Naive thymus-derived CD4-positive, alpha-beta T cell (primary cell): Measurements from ENCODE around the gene SLC35G3. TPM values are rescaled to one million over a fixed set of nuclear protein-coding genes. Genes with fewer than 3 reads are reported as not detected.
"Not testable (repeated sequence)": the region's sequence is repeated elsewhere in the genome, so short reads cannot be mapped to it uniquely, and the experiment has no call there.

Experiments
- ATAC-seq: fragments of 150-1000 bp; cut with Tn5 transposase; 2 replicates; pipeline ENCODE4 v1.10.0; 2021; ENCODE audit warnings: mild to moderate bottlenecking, moderate library complexity
- CTCF ChIA-PET: fragments of 350-600 bp; sonication (Branson Sonifier 250); formaldehyde crosslinking; loops from one replicate; lab custom pipeline; 2021; ENCODE audit warnings: antibody characterized with exemption; lab: Charles Lee
- POLR2A ChIA-PET: fragments of 350-600 bp; sonication (Branson Sonifier 250); formaldehyde crosslinking; loops from one replicate; lab custom pipeline; 2021; ENCODE audit warnings: antibody characterized with exemption, inconsistent platforms; lab: Charles Lee
- DNase-seq, 9 donors: peaks; one replicate each; pipeline versions ENCODE4 v3.0.0 to v3.0.0-alpha.2; 2020 to 2022; ENCODE audit warnings: mixed read lengths in 1 of 9
- H3K27ac ChIP-seq: one replicate; pipeline ENCODE4 v1.7.0; 2013; ENCODE audit warnings: mild to moderate bottlenecking, low read depth, low read length, moderate library complexity
- H3K27me3 ChIP-seq, 2 donors: one replicate each; pipeline ENCODE4 v1.7.0; 2013; ENCODE audit warnings: low read length in 2 of 2, mild to moderate bottlenecking in 2 of 2, moderate library complexity in 2 of 2; ENCODE audit not compliant: control insufficient read depth in 2 of 2, insufficient read depth in 2 of 2
- H3K36me3 ChIP-seq, 3 experiments: 1 replicate in 2 of 3; 2 replicates in 1 of 3; pipeline ENCODE4 v1.7.0; 2013; ENCODE audit warnings: low read length in 3 of 3, mild to moderate bottlenecking in 3 of 3, moderate library complexity in 1 of 3; ENCODE audit not compliant: insufficient read depth in 3 of 3, control insufficient read depth in 2 of 3
- H3K4me1 ChIP-seq, 2 donors: one replicate each; pipeline ENCODE4 v1.7.0; 2013; ENCODE audit warnings: low read length in 2 of 2, mild to moderate bottlenecking in 2 of 2, moderate library complexity in 1 of 2; ENCODE audit not compliant: control insufficient read depth in 2 of 2, insufficient read depth in 2 of 2
- H3K4me3 ChIP-seq: 2 replicates; pipeline ENCODE4 v1.7.0; 2013; ENCODE audit warnings: mild to moderate bottlenecking, low read length
- H3K9me3 ChIP-seq, 3 experiments: 1 replicate in 2 of 3; 2 replicates in 1 of 3; pipeline ENCODE4 v1.7.0; 2013; ENCODE audit warnings: low read length in 3 of 3; ENCODE audit not compliant: control insufficient read depth in 2 of 3
- H3K27ac Mint-ChIP-seq, 9 donors: one replicate each; pipeline ENCODE4 v1.8.0; 2020 to 2022; ENCODE audit warnings: mixed read lengths in 9 of 9, mild to moderate bottlenecking in 8 of 9, moderate library complexity in 5 of 9, inconsistent platforms in 2 of 9
- H3K27me3 Mint-ChIP-seq, 5 donors: one replicate each; pipeline ENCODE4 v1.8.0; 2021 to 2022; ENCODE audit warnings: mixed read lengths in 5 of 5, mild to moderate bottlenecking in 1 of 5
- H3K36me3 Mint-ChIP-seq, 5 donors: one replicate each; pipeline ENCODE4 v1.8.0; 2020 to 2022; ENCODE audit warnings: mixed read lengths in 5 of 5, mild to moderate bottlenecking in 3 of 5, inconsistent platforms in 1 of 5
- H3K4me1 Mint-ChIP-seq, 7 donors: one replicate each; pipeline ENCODE4 v1.8.0; 2020 to 2022; ENCODE audit warnings: mixed read lengths in 7 of 7, mild to moderate bottlenecking in 3 of 7, inconsistent platforms in 1 of 7
- H3K4me3 Mint-ChIP-seq, 10 donors: one replicate each; pipeline ENCODE4 v1.8.0; 2020 to 2022; ENCODE audit warnings: mild to moderate bottlenecking in 10 of 10, mixed read lengths in 10 of 10, moderate library complexity in 6 of 10, inconsistent platforms in 2 of 10
- H3K9me3 Mint-ChIP-seq, 11 donors: one replicate each; pipeline ENCODE4 v1.8.0; 2020 to 2022; ENCODE audit warnings: mixed read lengths in 11 of 11, mild to moderate bottlenecking in 4 of 11, inconsistent platforms in 1 of 11, moderate library complexity in 1 of 11
- intact Hi-C, 2 donors: fragments of 100-400 bp; cut with micrococcal nuclease; formaldehyde crosslinking; loops; one replicate each; pipeline ENCODE4 v1.15.1; 2023
- polyA plus RNA-seq, 2 donors: library from polyadenylated mRNA; unstranded; fragments of 300-500 nt; fragmentation: Illumina TruSeq; gene quantifications; one replicate each; pipeline ENCODE4 v1.2.3, GENCODE V29; 2021
- total RNA-seq, 6 experiments: library from RNA in 5 of 6; stranded (reverse) in 5 of 6; gene quantifications; 1 replicate in 5 of 6; 2 replicates in 1 of 6; pipeline ENCODE4 v1.2.3 and lab custom pipeline; 2021 to 2026

The SLC35G3 gene
- total and polyA plus RNA-seq, 7 experiments from 2014 or later: not detected

DNA sequence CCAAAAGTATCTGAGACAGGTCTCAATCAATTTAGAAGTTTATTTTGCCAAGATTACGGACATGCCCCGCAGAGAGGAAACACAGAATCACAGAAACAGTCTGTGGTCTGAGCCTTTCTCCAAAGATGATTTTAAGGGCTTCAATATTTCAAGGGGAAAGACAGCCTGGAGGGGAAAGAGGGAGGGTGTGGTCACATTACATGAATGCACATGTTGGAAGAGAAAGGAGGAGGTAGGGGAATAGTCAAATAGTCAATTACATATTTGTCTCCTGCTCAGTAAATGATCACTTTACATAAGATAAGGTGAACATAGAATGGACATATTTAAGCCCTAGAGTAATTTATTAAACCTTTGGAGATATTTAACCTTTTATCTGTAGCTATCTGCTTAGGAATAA, 34.3 kb downstream of the SLC35G3 start:
- Mint-ChIP-seq H3K27ac (peak overlapping the region in 8 of 9 donors; percentile 87 to 96 (median 92)), H3K4me3 (peak overlapping the region; percentile 6 to 81 (median 69)), H3K36me3 (peaks cover 0 to 9% (median 0%) of the 10 kb centered on the region in 5 donors), H3K9me3 (peaks cover 0 to 4% (median 0%) of the 10 kb centered on the region in 11 donors), H3K4me1 (peaks cover 28 to 67% (median 63%) of the 10 kb centered on the region in 7 donors), H3K27me3 (peaks cover 0 to 11% (median 0%) of the 10 kb centered on the region in 5 donors)
- CTCF ChIA-PET: interaction anchor here (0.6 to 1.4 kb wide), 4 partner anchors 9 to 81 kb away, joined by 3 to 5 read pairs (median 4); no protein-coding TSS in a partner anchor
- intact Hi-C loops: loop anchor here in 1 of 2 donors (5.0 kb wide), 4 partner anchors 212 to 647 kb away; partner anchors contain the start of genes AP2B1, SLFN11 and TAF15
- Histone ChIP-seq H3K36me3 (no peaks in the 10 kb centered on the region), H3K27me3 (no peaks in the 10 kb centered on the region), H3K4me1 (peaks cover 34 to 43% of the 10 kb centered on the region in 2 donors), H3K9me3 (no peaks in the 10 kb centered on the region), H3K4me3 (peak overlapping the region; percentile 30), H3K27ac (peak overlapping the region; percentile 75)
- ATAC-seq (no peak), DNase-seq (no peak)
- POLR2A ChIA-PET: interaction anchor here (0.8 to 7.1 kb wide), 16 partner anchors 9 to 649 kb away, joined by 3 to 81 read pairs (median 6); partner anchors contain the start of genes NLE1, PEX12, SLFN5 and TAF15

DNA sequence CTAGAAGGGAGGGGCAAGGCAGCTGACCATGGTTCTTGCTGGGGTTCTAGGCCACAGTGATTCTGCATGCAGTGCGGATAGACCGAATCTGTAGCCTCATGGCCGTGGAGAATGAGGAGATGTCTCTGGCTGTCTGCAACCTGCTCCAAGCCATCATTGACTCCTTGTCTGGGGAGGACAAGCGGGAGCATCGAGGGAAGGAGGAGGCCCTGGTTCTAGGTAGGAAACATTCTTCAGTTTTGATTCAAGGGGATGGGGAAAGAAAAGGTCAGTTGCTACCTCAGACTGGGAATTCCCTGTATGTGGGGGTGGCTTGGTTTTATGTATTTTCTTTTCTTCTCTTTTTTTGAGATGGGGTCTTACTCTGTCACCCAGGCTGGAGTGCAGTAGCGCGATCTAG, 38.9 kb downstream of the SLC35G3 start:
- intact Hi-C loops: no loop called here

GRCh38 chr17:35154196-35155165, 39.7 kb downstream of the SLC35G3 start:
- CTCF ChIA-PET: interaction anchor here (0.6 kb wide), 1 partner anchor 10 kb away, joined by 4 read pairs; no protein-coding TSS in a partner anchor
- intact Hi-C loops: no loop called here
- Mint-ChIP-seq H3K9me3 (peaks cover 0 to 2% (median 0%) of the 10 kb centered on the region in 11 donors), H3K27me3 (peaks cover 0 to 29% (median 0%) of the 10 kb centered on the region in 5 donors), H3K27ac (peak overlapping the region in 1 of 9 donors; percentile 30), H3K36me3 (peaks cover 0 to 4% (median 0%) of the 10 kb centered on the region in 5 donors), H3K4me1 (peaks cover 4 to 18% (median 14%) of the 10 kb centered on the region in 7 donors), H3K4me3 (no peak overlapping the region)
- Histone ChIP-seq H3K9me3 (no peaks in the 10 kb centered on the region), H3K27me3 (no peaks in the 10 kb centered on the region), H3K27ac (no peak overlapping the region), H3K4me1 (peaks cover 0 to 6% of the 10 kb centered on the region in 2 donors), H3K4me3 (no peak overlapping the region), H3K36me3 (no peaks in the 10 kb centered on the region)
- ATAC-seq (no peak), DNase-seq (no peak)
- POLR2A ChIA-PET: interaction anchor here (0.7 kb wide), 1 partner anchor 9 kb away, joined by 3 read pairs; no protein-coding TSS in a partner anchor

More for the DNA sequence above, 38.9 kb downstream of the SLC35G3 start:
- Histone ChIP-seq H3K4me3 (no peak overlapping the region), H3K27ac (no peak overlapping the region), H3K36me3 (no peaks in the 10 kb centered on the region), H3K4me1 (peaks cover 6 to 13% of the 10 kb centered on the region in 2 donors), H3K9me3 (no peaks in the 10 kb centered on the region), H3K27me3 (no peaks in the 10 kb centered on the region)
- Mint-ChIP-seq H3K4me3 (no peak overlapping the region), H3K9me3 (peaks cover 0 to 2% (median 0%) of the 10 kb centered on the region in 11 donors), H3K36me3 (peaks cover 0 to 4% (median 0%) of the 10 kb centered on the region in 5 donors), H3K27me3 (peaks cover 0 to 29% (median 0%) of the 10 kb centered on the region in 5 donors), H3K4me1 (peaks cover 8 to 26% (median 22%) of the 10 kb centered on the region in 7 donors), H3K27ac (no peak overlapping the region)
- ATAC-seq (no peak), DNase-seq (no peak)
- POLR2A ChIA-PET: interaction anchor here (0.6 kb wide), 1 partner anchor 347 kb away, joined by 3 read pairs; no protein-coding TSS in a partner anchor
- CTCF ChIA-PET: no interaction called here

DNA sequence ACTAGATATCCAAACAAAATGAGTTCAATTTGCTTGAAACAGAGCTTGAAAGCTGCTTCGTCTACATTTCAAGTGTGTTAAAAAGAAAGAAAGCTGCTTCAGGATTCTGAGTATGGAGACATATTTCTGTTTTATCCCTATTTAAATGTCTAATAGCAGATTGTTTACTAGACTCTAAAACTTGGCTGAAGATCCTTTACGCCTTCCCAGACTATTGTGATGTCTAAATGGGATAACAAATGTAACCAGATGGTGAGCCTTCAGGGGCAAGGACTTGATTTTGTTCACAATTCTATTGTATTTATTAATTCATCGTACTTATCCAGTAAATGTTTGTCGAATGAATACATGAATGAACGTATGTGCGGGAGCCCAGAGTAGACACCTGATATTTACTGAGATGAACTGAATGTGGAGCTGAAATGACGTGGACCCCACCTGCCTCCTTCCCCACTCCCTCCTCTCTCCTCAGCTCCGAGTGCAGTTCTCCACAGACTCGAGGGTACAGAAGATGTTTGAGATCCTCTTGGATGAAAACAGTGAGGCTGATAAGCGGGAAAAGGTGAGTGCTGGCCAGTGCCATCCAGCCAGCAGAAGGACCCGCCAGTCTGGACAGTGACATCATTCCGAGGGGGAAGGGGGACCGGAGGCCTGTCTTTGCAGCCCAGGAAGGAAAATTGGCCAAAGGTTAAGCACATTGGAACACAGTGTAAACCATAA, 41.6 kb downstream of the SLC35G3 start:
- DNase-seq (no peak), ATAC-seq (no peak)
- intact Hi-C loops: no loop called here
- no peaks in the 10 kb centered on the region for H3K9me3 ChIP-seq
- H3K36me3 ChIP-seq: no peaks in the 10 kb centered on the region
- Mint-ChIP-seq H3K4me3 (no peak overlapping the region), H3K27ac (no peak overlapping the region), H3K9me3 (no peaks in the 10 kb centered on the region), H3K36me3 (peaks cover 0 to 4% (median 0%) of the 10 kb centered on the region in 5 donors), H3K4me1 (peaks cover 0 to 4% (median 2%) of the 10 kb centered on the region in 7 donors), H3K27me3 (peaks cover 0 to 24% (median 0%) of the 10 kb centered on the region in 5 donors)
- no peaks in the 10 kb centered on the region for H3K4me1 ChIP-seq
- H3K27ac ChIP-seq: no peak overlapping the region
- CTCF ChIA-PET: no interaction called here
- POLR2A ChIA-PET: interaction anchor here (1.0 kb wide), 1 partner anchor 61 kb away, joined by 3 read pairs; no protein-coding TSS in a partner anchor
- no peak overlapping the region for H3K4me3 ChIP-seq
- H3K27me3 ChIP-seq: no peaks in the 10 kb centered on the region

DNA sequence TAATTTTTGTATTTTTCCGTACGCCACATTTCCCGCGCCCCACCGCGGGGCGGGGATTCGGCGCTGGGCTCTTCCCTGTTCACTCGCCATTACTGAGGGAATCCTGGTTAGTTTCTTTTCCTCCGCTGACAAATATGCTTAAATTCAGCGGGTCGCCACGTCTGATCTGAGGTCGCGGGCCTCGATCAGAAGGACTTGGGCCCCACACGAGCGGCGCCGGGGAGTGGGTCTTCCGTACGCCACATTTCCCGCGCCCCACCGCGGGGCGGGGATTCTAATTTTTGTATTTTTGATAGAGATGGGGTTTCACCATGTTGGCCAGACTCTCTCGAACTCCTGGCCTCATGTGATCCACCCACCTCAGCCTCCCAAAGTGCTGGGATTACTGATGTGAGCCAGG, 43.1 kb downstream of the SLC35G3 start:
- H3K9me3 ChIP-seq, H3K9me3 Mint-ChIP-seq, CTCF ChIA-PET, H3K36me3 Mint-ChIP-seq, H3K27me3 ChIP-seq, POLR2A ChIA-PET, H3K4me3 Mint-ChIP-seq, DNase-seq, ATAC-seq, H3K4me3 ChIP-seq, H3K4me1 Mint-ChIP-seq, H3K27ac Mint-ChIP-seq, H3K27ac ChIP-seq, H3K36me3 ChIP-seq, H3K4me1 ChIP-seq, intact Hi-C loops: not testable (repeated sequence)
- H3K27me3 Mint-ChIP-seq: peaks cover 0 to 22% (median 0%) of the 10 kb centered on the region in 5 donors

DNA sequence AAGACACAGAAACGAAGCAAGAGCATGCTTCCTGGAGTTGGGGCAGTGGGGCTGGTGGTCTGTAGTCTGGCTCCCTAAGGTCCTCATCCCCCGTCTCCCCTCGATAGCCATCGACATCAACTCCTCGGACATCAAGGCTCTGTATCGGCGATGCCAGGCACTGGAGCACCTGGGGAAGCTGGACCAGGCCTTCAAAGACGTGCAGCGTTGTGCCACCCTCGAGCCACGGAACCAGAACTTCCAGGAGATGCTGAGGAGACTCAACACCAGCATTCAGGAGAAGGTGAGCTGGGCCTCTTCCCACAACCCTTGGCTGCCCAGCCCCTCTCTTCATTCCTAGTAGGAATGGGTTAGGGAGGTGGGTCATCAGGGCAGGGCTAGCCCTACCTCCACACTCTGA, 44.3 kb downstream of the SLC35G3 start:
- H3K27me3 Mint-ChIP-seq: peaks cover 0 to 22% (median 0%) of the 10 kb centered on the region in 5 donors
- ATAC-seq (no peak), DNase-seq (no peak)
- H3K27me3 ChIP-seq: no peaks in the 10 kb centered on the region
- ChIA-PET CTCF (interaction anchor here (0.7 kb wide), 1 partner anchor 30 kb away, joined by 3 read pairs; no protein-coding TSS in a partner anchor), POLR2A (interaction anchor here (1.1 to 1.9 kb wide), 3 partner anchors 8 to 92 kb away, joined by 3 to 16 read pairs (median 6); no protein-coding TSS in a partner anchor)
- no peak overlapping the region for H3K4me3 Mint-ChIP-seq
- H3K4me3 ChIP-seq: no peak overlapping the region
- peaks cover 0 to 4% (median 0%) of the 10 kb centered on the region in 5 donors for H3K36me3 Mint-ChIP-seq
- H3K9me3 Mint-ChIP-seq: no peaks in the 10 kb centered on the region
- H3K9me3 ChIP-seq: no peaks in the 10 kb centered on the region
- H3K27ac ChIP-seq: no peak overlapping the region
- intact Hi-C loops: loop anchor here in 1 of 2 donors (10.0 kb wide), 1 partner anchor 595 kb away; no protein-coding TSS in a partner anchor
- H3K4me1 Mint-ChIP-seq: no peaks in the 10 kb centered on the region
- no peaks in the 10 kb centered on the region for H3K36me3 ChIP-seq
- H3K27ac Mint-ChIP-seq: no peak overlapping the region
- no peaks in the 10 kb centered on the region for H3K4me1 ChIP-seq
